OCI-LY3 (cell line): ENCODE measurements around the gene CYP26B1.

Experiments
- H2AFZ ChIP-seq: fragments of 200-600, 300-600 bp; shearing (Covaris generic); 2 replicates; pipeline ENCODE4 v1.6.0; 2014; ENCODE audit warnings: antibody characterized with exemption, low read depth, low read length
- H3K27ac ChIP-seq: fragments of 200-600, 300-600 bp; sonication (generic); 2 replicates; pipeline ENCODE4 v1.5.1; 2014; ENCODE audit warnings: mild to moderate bottlenecking, low read length, moderate library complexity, mixed read lengths
- H3K27me3 ChIP-seq: fragments of 200-600, 300-600 bp; sonication (generic); 2 replicates; pipeline ENCODE4 v1.6.1; 2014; ENCODE audit warnings: low read depth, low read length, mixed read lengths
- H3K36me3 ChIP-seq: fragments of 200-600, 300-600 bp; sonication (generic); replicated peaks from 2 replicates; pipeline ENCODE3; 2014; ENCODE audit warnings: low read depth, low read length, mixed read lengths
- H3K4me1 ChIP-seq: fragments of 300-600, 200-600 bp; sonication (generic); 2 replicates; pipeline ENCODE4 v1.6.1; 2014; ENCODE audit warnings: low read length, mixed read lengths
- H3K4me2 ChIP-seq: fragments of 200-600, 300-600 bp; sonication (generic); 2 replicates; pipeline ENCODE4 v1.6.1; 2014; ENCODE audit warnings: low read length, mixed read lengths
- H3K4me3 ChIP-seq: fragments of 300-600, 200-600 bp; sonication (generic); 2 replicates; pipeline ENCODE4 v1.5.1; 2014; ENCODE audit warnings: antibody characterized with exemption, mild to moderate bottlenecking, low read length, moderate library complexity
- H3K79me2 ChIP-seq: fragments of 300-600, 200-600 bp; shearing (Covaris generic); 2 replicates; pipeline ENCODE4 v1.6.1; 2014; ENCODE audit warnings: mild to moderate bottlenecking, low read length, mixed read lengths
- H3K9ac ChIP-seq: fragments of 300-600, 200-600 bp; shearing (Covaris generic); 2 replicates; pipeline ENCODE4 v1.6.0; 2014; ENCODE audit warnings: mild to moderate bottlenecking, low read length, moderate library complexity
- H3K9me3 ChIP-seq: fragments of 200-600, 300-600 bp; shearing (Covaris generic); 2 replicates; pipeline ENCODE4 v1.6.1; 2014; ENCODE audit warnings: low read length, mixed read lengths; ENCODE audit not compliant: insufficient read depth
- H4K20me1 ChIP-seq: fragments of 200-600, 300-600 bp; sonication (generic); 2 replicates; pipeline ENCODE4 v1.6.1; 2016; ENCODE audit warnings: low read length, mixed read lengths; ENCODE audit not compliant: insufficient read depth
- EZH2phosphoT487 ChIP-seq: fragments of 200-600 bp; shearing (Covaris generic); IDR thresholded peaks from 2 replicates; pipeline ENCODE4 v1.6.1; 2018; ENCODE audit warnings: antibody characterized with exemption, mixed run types, low read depth
- TF ChIP-seq, protein P1 (sequence below): fragments of 200-600, 300-600 bp; sonication (generic); IDR thresholded peaks from 2 replicates; pipeline ENCODE4 v1.5.1; 2014; ENCODE audit warnings: antibody characterized with exemption, low read length, low read depth

The CYP26B1 gene

DNA sequence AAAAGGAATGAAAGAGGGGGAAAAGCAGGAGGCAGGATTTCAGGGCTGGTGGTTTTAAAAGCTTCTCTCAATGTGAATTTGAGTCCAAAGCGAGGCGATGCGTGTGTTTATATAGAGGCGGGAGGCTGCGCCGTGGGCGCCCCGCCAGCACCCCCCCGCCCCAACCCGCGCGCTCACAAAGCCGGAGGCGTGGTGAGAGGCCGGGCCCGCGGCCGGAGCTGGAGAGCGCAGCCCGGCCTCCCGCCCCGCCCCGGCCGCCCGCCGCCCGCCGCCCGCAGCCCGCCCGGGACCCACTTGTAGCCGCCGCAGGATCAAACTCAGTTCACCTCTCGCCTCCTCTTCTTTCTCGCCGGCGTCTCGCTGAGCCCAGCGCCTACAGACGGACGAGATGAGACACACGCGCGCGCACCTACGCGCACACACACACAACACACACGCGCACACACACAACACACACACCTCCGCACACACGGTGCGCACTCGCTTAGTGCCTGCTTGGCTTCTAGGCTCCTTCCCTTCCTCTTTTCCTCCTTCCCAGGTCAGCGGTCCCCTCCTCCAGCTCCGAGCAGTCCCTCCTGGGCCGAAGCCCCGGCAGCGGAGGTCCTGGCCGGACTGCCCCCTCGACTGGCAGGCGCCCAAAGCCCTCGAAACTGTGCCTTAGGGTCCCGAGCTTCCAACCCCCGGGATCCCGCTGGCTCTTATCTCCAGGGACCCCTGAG is 1.3 kb upstream of the CYP26B1 start:
- Histone ChIP-seq H3K27me3 (no peaks in the 10 kb centered on the region), H3K4me1 (no peaks in the 10 kb centered on the region), H2AFZ (no peak overlapping the region), H3K36me3 (no peaks in the 10 kb centered on the region), H3K4me3 (no peak overlapping the region), H3K9ac (no peak overlapping the region), H3K9me3 (no peaks in the 10 kb centered on the region), H4K20me1 (no peaks in the 10 kb centered on the region), H3K4me2 (no peak overlapping the region), H3K27ac (no peak overlapping the region), H3K79me2 (no peaks in the 10 kb centered on the region)
- TF ChIP-seq, protein P1, sequence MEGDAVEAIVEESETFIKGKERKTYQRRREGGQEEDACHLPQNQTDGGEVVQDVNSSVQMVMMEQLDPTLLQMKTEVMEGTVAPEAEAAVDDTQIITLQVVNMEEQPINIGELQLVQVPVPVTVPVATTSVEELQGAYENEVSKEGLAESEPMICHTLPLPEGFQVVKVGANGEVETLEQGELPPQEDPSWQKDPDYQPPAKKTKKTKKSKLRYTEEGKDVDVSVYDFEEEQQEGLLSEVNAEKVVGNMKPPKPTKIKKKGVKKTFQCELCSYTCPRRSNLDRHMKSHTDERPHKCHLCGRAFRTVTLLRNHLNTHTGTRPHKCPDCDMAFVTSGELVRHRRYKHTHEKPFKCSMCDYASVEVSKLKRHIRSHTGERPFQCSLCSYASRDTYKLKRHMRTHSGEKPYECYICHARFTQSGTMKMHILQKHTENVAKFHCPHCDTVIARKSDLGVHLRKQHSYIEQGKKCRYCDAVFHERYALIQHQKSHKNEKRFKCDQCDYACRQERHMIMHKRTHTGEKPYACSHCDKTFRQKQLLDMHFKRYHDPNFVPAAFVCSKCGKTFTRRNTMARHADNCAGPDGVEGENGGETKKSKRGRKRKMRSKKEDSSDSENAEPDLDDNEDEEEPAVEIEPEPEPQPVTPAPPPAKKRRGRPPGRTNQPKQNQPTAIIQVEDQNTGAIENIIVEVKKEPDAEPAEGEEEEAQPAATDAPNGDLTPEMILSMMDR, result no peak
- no peak for TF ChIP-seq EZH2phosphoT487

- no peak overlapping the region for H3K27ac ChIP-seq
- no peak overlapping the region for H3K9ac ChIP-seq
- no peaks in the 10 kb centered on the region for H3K27me3 ChIP-seq
- TF ChIP-seq, protein P1, result no peak
- no peak for TF ChIP-seq EZH2phosphoT487
- H3K4me3 ChIP-seq, result no peak overlapping the region
- H3K9me3 ChIP-seq, result no peaks in the 10 kb centered on the region
- no peaks in the 10 kb centered on the region for H3K4me1 ChIP-seq
- H3K36me3 ChIP-seq, result no peaks in the 10 kb centered on the region
- H3K4me2 ChIP-seq, result no peak overlapping the region
- H4K20me1 ChIP-seq, result no peaks in the 10 kb centered on the region
- H2AFZ ChIP-seq, result no peak overlapping the region
- H3K79me2 ChIP-seq, result no peaks in the 10 kb centered on the region
These were observed 558 bp upstream of the CYP26B1 start for GRCh38 chr2:72148003-72148836.

GRCh38 chr2:72146347-72147302 is 1.0 kb downstream of the CYP26B1 start:
- H3K4me2 ChIP-seq, result no peak overlapping the region
- no peaks in the 10 kb centered on the region for H3K36me3 ChIP-seq
- no peaks in the 10 kb centered on the region for H3K9me3 ChIP-seq
- no peaks in the 10 kb centered on the region for H3K27me3 ChIP-seq
- TF ChIP-seq EZH2phosphoT487, result no peak
- TF ChIP-seq, protein P1, result no peak
- H3K79me2 ChIP-seq, result no peaks in the 10 kb centered on the region
- no peaks in the 10 kb centered on the region for H4K20me1 ChIP-seq
- H3K9ac ChIP-seq, result no peak overlapping the region
- H3K4me1 ChIP-seq, result no peaks in the 10 kb centered on the region
- no peak overlapping the region for H2AFZ ChIP-seq
- H3K27ac ChIP-seq, result no peak overlapping the region
- no peak overlapping the region for H3K4me3 ChIP-seq
